HepG2 (cell line): ENCODE data around the gene TULP4.

Experiments used
- CTCF ChIP-seq: sonication (generic); formaldehyde crosslinking; IDR thresholded peaks from 2 replicates; pipeline ENCODE4 v1.5.0; 2020; ENCODE audit warnings: mild to moderate bottlenecking, missing genetic modification reagents, moderate library complexity
- DBP ChIP-seq: sonication (generic); formaldehyde crosslinking; IDR thresholded peaks from 2 replicates; pipeline ENCODE4 v1.4.0; 2020; ENCODE audit warnings: missing genetic modification reagents; ENCODE audit errors: not compliant biosample characterization
- NFE2 ChIP-seq: sonication (generic); formaldehyde crosslinking; IDR thresholded peaks from 2 replicates; pipeline ENCODE4 v1.4.0; 2020; ENCODE audit warnings: missing genetic modification reagents
- NFE2L1 ChIP-seq: sonication (generic); formaldehyde crosslinking; IDR thresholded peaks from 2 replicates; pipeline ENCODE4 v1.4.0; 2020; ENCODE audit warnings: missing genetic modification reagents, mild to moderate bottlenecking, borderline replicate concordance
- NFE2L2 ChIP-seq: fragments of 150-350 bp; IDR thresholded peaks from 2 replicates; pipeline ENCODE4 v1.6.1; 2014; ENCODE audit warnings: low read length

GRCh38 chr6:158340252-158340651, 28.0 kb downstream of the TULP4 start:
- TF ChIP-seq NFE2L2, result no peak
- no peak for TF ChIP-seq NFE2 (CRISPR knock-in tag)
- no peak for TF ChIP-seq CTCF (CRISPR knock-in tag)
- TF ChIP-seq NFE2L1 (CRISPR knock-in tag), result no peak
- TF ChIP-seq DBP (CRISPR knock-in tag), result no peak
